HG02623 (cell line): Measurements from ENCODE around the gene SLC6A19.
"Not testable (repeated sequence)": the region's sequence is repeated elsewhere in the genome, so short reads cannot be mapped to it uniquely, and the experiment has no call there.

Source experiments
- ATAC-seq: cut with Tn5 transposase; IDR thresholded peaks from one replicate; pipeline ENCODE4 v1.9.1; 2021; ENCODE audit warnings: moderate library complexity; ENCODE audit not compliant: unreplicated experiment

Gene SLC6A19

GRCh38 chr5:1220351-1220750, 19.0 kb downstream of the SLC6A19 start:
- ATAC-seq: no peak

GRCh38 chr5:1220831-1221230, 19.4 kb downstream of the SLC6A19 start:
- no peak for ATAC-seq

GRCh38 chr5:1221721-1222120, 20.3 kb downstream of the SLC6A19 start:
- no peak for ATAC-seq

GRCh38 chr5:1222147-1222546, 20.8 kb downstream of the SLC6A19 start:
- no peak for ATAC-seq

- ATAC-seq: no peak
Observed at GRCh38 chr5:1222621-1223277, 21.4 kb downstream of the SLC6A19 start.

- no peak for ATAC-seq
Observed at GRCh38 chr5:1223278-1223670, 21.9 kb downstream of the SLC6A19 start.

- ATAC-seq: no peak
Observed at GRCh38 chr5:1224631-1225030, 23.2 kb downstream of the SLC6A19 start.

- no peak for ATAC-seq
Observed at GRCh38 chr5:1225081-1225480, 23.7 kb downstream of the SLC6A19 start, which contains the start of gene SLC6A18. SLC6A18 (plus strand) TSS chr5:1225381; CDS start chr5:1225478, 97 bp downstream.

GRCh38 chr5:1226231-1226630, 24.8 kb downstream of the SLC6A19 start:
- ATAC-seq: no peak

GRCh38 chr5:1226839-1227581, 25.6 kb downstream of the SLC6A19 start:
- no peak for ATAC-seq

- ATAC-seq: no peak
Observed at GRCh38 chr5:1227667-1228066, 26.3 kb downstream of the SLC6A19 start.

- ATAC-seq: no peak
Observed at GRCh38 chr5:1228120-1228519, 26.7 kb downstream of the SLC6A19 start.

- not testable (repeated sequence) for ATAC-seq
Observed at GRCh38 chr5:1229023-1229422, 27.6 kb downstream of the SLC6A19 start.

GRCh38 chr5:1229822-1230221, 28.4 kb downstream of the SLC6A19 start:
- no peak for ATAC-seq

GRCh38 chr5:1230551-1230950, 29.2 kb downstream of the SLC6A19 start:
- ATAC-seq: no peak

GRCh38 chr5:1231354-1231905, 30.0 kb downstream of the SLC6A19 start:
- no peak for ATAC-seq

GRCh38 chr5:1232780-1233179, 31.4 kb downstream of the SLC6A19 start:
- no peak for ATAC-seq

GRCh38 chr5:1235379-1235778, 34.0 kb downstream of the SLC6A19 start:
- ATAC-seq: no peak

- ATAC-seq: no peak
Observed at GRCh38 chr5:1235838-1236237, 34.4 kb downstream of the SLC6A19 start.

GRCh38 chr5:1239505-1240251, 38.3 kb downstream of the SLC6A19 start:
- no peak for ATAC-seq

- ATAC-seq: no peak
Observed at GRCh38 chr5:1240496-1241260, 39.3 kb downstream of the SLC6A19 start.
